ENCODE data around the gene NLE1. TPM values are rescaled to one million over a fixed set of nuclear protein-coding genes. Genes with fewer than 3 reads are reported as not detected.

NLE1 gene
- total and polyA plus RNA-seq, 4 donors: 2.1 to 7.7 (median 5.8) TPM

DNA sequence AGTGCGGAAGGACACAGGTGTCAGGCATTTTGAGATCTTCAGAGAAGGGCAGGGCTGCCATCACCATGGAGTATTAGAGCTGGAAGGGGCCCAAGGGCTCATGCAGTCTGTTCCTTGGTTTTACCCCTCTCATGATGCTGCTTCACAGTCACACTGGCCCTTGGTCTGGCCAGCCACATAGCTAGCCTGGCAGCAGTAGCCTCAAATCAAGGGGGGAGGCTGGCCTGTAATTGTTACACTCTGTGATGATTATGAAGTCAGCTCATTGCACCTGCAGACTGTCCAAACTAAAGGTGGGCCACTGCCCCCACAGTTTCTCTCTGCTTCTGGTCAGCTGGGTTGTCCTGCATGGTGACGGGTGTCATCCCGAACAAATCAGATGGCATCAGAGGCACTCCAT lies 20.8 kb downstream of the NLE1 start, which contains the start of gene FNDC8:
Gene FNDC8, plus strand, starts transcription at position 301 of the 400 bp plus-strand sequence. Its CDS starts 79 bp downstream, at position 380.
- H3K9me3 ChIP-seq (ENCODE audit: control insufficient read depth in 4 of 4, low read length in 3 of 4): no peaks in the 10 kb centered on the region
- no peak within 1 kb of the TSS for H3K4me3 ChIP-seq (ENCODE audit: low read depth in 1 of 3, low read length in 3 of 3)
- H3K4me1 ChIP-seq (ENCODE audit: control insufficient read depth in 4 of 4, insufficient read depth in 4 of 4, low read length in 3 of 4): peaks cover 2 to 15% (median 5%) of the 10 kb centered on the region in 4 donors
- TF ChIP-seq JUND (IDR thresholded peaks at IDR 0.05) (no peak), GABPA (IDR thresholded peaks at IDR 0.05 in 1 of 2, conservative IDR thresholded peaks at IDR 0.05 in 1 of 2) (no peak), RAD21 (IDR thresholded peaks at IDR 0.05) (no peak), HNF4G (IDR thresholded peaks at IDR 0.05) (no peak), FOXA2 (IDR thresholded peaks at IDR 0.05) (no peak), EGR1 (IDR thresholded peaks at IDR 0.05; ENCODE audit: low read depth in 2 of 2) (no peak), TAF1 (conservative IDR thresholded peaks at IDR 0.05) (no peak), SP1 (IDR thresholded peaks at IDR 0.05) (no peak), HNF4A (conservative IDR thresholded peaks at IDR 0.05) (no peak)
- TF ChIP-seq, protein P1, sequence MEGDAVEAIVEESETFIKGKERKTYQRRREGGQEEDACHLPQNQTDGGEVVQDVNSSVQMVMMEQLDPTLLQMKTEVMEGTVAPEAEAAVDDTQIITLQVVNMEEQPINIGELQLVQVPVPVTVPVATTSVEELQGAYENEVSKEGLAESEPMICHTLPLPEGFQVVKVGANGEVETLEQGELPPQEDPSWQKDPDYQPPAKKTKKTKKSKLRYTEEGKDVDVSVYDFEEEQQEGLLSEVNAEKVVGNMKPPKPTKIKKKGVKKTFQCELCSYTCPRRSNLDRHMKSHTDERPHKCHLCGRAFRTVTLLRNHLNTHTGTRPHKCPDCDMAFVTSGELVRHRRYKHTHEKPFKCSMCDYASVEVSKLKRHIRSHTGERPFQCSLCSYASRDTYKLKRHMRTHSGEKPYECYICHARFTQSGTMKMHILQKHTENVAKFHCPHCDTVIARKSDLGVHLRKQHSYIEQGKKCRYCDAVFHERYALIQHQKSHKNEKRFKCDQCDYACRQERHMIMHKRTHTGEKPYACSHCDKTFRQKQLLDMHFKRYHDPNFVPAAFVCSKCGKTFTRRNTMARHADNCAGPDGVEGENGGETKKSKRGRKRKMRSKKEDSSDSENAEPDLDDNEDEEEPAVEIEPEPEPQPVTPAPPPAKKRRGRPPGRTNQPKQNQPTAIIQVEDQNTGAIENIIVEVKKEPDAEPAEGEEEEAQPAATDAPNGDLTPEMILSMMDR (IDR thresholded peaks at IDR 0.05; ENCODE audit: low read depth, low read length, missing input control): no peak
- TF ChIP-seq, protein P2, sequence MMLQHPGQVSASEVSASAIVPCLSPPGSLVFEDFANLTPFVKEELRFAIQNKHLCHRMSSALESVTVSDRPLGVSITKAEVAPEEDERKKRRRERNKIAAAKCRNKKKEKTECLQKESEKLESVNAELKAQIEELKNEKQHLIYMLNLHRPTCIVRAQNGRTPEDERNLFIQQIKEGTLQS (IDR thresholded peaks at IDR 0.05): no peak
- TF ChIP-seq, protein P3, sequence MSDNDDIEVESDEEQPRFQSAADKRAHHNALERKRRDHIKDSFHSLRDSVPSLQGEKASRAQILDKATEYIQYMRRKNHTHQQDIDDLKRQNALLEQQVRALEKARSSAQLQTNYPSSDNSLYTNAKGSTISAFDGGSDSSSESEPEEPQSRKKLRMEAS (IDR thresholded peaks at IDR 0.05): no peak
- H3K27me3 ChIP-seq (ENCODE audit: control insufficient read depth in 4 of 4, insufficient read depth in 4 of 4, low read length in 3 of 4): no peaks in the 10 kb centered on the region
- 93% methylated on average over 3 of the region's 3 CpGs for WGBS
- no peak within 1 kb of the TSS for H3K27ac ChIP-seq (ENCODE audit: low read depth in 1 of 2, low read length in 2 of 2)
- no peaks in the 10 kb centered on the region for H3K36me3 ChIP-seq (ENCODE audit: control insufficient read depth in 4 of 4, insufficient read depth in 3 of 4, low read depth in 1 of 4, low read length in 3 of 4)
- no peak for DNase-seq (ENCODE audit: low spot score)
- H3K9ac ChIP-seq (ENCODE audit: low read depth in 1 of 2, low read length in 2 of 2): no peak within 1 kb of the TSS

DNA sequence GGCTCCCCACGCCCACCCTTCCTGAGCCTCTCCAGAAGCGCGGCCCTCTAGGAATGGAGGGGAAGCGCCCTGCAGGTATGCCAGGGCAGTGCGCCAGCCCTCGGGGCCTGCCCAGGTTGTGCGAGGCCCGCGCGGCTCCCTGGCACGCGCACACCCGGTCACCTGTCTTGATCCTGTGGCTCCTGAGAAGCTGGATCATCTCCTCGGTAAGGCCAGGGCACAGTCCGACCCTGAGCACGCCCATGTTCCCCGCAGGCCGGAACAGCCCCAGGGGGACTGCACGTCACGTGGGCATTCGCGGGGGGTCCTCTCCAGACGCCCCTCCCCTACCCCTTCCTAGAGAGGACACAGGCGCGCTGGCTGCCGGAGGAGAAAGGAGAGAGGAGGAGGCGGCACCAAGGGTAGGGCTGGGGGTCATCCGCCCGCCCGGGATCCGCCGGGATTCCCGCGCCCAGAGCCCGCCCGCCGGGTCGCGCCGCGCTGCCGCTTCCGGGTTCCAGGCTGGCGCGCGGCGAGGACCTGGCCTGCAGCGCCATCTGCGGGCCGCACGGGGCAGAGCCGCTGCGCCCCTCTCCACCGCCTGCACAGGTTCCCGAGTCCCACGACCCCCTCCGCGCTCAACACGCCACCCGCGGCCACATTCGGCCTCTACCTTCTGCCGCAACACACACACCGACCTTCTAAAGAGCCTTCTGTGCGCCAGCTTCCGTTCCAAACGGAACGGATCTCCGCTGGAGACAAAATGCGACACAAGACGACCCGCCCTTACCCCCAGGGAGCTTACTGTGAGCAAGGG lies 22.5 kb downstream of the NLE1 start, which contains the start of gene RAD51D:
Gene RAD51D, minus strand, starts transcription at position 491 of the 796 bp plus-strand sequence. Its CDS starts 247 bp downstream, at position 244.
- WGBS: under 1% methylated on average over 72 of the region's 72 CpGs
- H3K9me3 ChIP-seq (ENCODE audit: control insufficient read depth in 4 of 4, low read length in 3 of 4): no peaks in the 10 kb centered on the region
- peak within 1 kb of the TSS; percentile 55 to 56 for H3K27ac ChIP-seq (ENCODE audit: low read depth in 1 of 2, low read length in 2 of 2)

More for the DNA sequence above, 22.5 kb downstream of the NLE1 start, which contains the start of gene RAD51D:
- Histone ChIP-seq H3K4me3 (ENCODE audit: low read depth in 1 of 3, low read length in 3 of 3) (peak within 1 kb of the TSS; percentile 62 to 78 (median 75)), H3K4me1 (ENCODE audit: control insufficient read depth in 4 of 4, insufficient read depth in 4 of 4, low read length in 3 of 4) (peaks cover 2 to 15% (median 5%) of the 10 kb centered on the region in 4 donors), H3K9ac (ENCODE audit: low read depth in 1 of 2, low read length in 2 of 2) (peak within 1 kb of the TSS; percentile 11 to 60), H3K27me3 (ENCODE audit: control insufficient read depth in 4 of 4, insufficient read depth in 4 of 4, low read length in 3 of 4) (no peaks in the 10 kb centered on the region), H3K36me3 (ENCODE audit: control insufficient read depth in 4 of 4, insufficient read depth in 3 of 4, low read depth in 1 of 4, low read length in 3 of 4) (no peaks in the 10 kb centered on the region)
- DNase-seq (ENCODE audit: low spot score): peak; percentile 82
- TF ChIP-seq YY1 (IDR thresholded peaks at IDR 0.05) (peak; percentile 14), RAD21 (IDR thresholded peaks at IDR 0.05) (peak; percentile 65 to 81), HNF4A (conservative IDR thresholded peaks at IDR 0.05) (peak in 1 of 2 donors; percentile 15), HNF4G (IDR thresholded peaks at IDR 0.05) (no peak), GABPA (IDR thresholded peaks at IDR 0.05 in 1 of 2, conservative IDR thresholded peaks at IDR 0.05 in 1 of 2) (no peak)
- TF ChIP-seq, protein P4, sequence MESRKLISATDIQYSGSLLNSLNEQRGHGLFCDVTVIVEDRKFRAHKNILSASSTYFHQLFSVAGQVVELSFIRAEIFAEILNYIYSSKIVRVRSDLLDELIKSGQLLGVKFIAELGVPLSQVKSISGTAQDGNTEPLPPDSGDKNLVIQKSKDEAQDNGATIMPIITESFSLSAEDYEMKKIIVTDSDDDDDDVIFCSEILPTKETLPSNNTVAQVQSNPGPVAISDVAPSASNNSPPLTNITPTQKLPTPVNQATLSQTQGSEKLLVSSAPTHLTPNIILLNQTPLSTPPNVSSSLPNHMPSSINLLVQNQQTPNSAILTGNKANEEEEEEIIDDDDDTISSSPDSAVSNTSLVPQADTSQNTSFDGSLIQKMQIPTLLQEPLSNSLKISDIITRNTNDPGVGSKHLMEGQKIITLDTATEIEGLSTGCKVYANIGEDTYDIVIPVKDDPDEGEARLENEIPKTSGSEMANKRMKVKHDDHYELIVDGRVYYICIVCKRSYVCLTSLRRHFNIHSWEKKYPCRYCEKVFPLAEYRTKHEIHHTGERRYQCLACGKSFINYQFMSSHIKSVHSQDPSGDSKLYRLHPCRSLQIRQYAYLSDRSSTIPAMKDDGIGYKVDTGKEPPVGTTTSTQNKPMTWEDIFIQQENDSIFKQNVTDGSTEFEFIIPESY (IDR thresholded peaks at IDR 0.05): no peak
- TF ChIP-seq, protein P3 (IDR thresholded peaks at IDR 0.05): no peak
- TF ChIP-seq, protein P1 (IDR thresholded peaks at IDR 0.05; ENCODE audit: low read depth, low read length, missing input control): peak; percentile 97
- TF ChIP-seq, protein P2 (IDR thresholded peaks at IDR 0.05): no peak

Measured in liver (tissue), 9 donors.